Measurements from ENCODE around the gene SDR39U1. TPM values are rescaled to one million over a fixed set of nuclear protein-coding genes. Genes with fewer than 3 reads are reported as not detected.
"Not testable (repeated sequence)": the region's sequence is repeated elsewhere in the genome, so short reads cannot be mapped to it uniquely, and the experiment has no call there.

Gene SDR39U1
- total RNA-seq, 1 donor from 2014 or later, result 43.9 TPM

- intact Hi-C loops (cut with DNase I); ATAC-seq; DNase-seq (ENCODE audit: low spot score): not testable (repeated sequence)
Observed at GRCh38 chr14:24450828-24451227, 8.3 kb upstream of the SDR39U1 start.

GRCh38 chr14:24443053-24443665, 583 bp upstream of the SDR39U1 start:
- ATAC-seq, result no peak
- intact Hi-C loops (cut with DNase I), result no loop called here
- no peak for DNase-seq (ENCODE audit: low spot score)

GRCh38 chr14:24441904-24442239, 704 bp downstream of the SDR39U1 start:
- intact Hi-C loops (cut with DNase I), result no loop called here

GRCh38 chr14:24441485-24441884, 1.1 kb downstream of the SDR39U1 start:
- intact Hi-C loops (cut with DNase I), result no loop called here
- no peak for DNase-seq (ENCODE audit: low spot score)
- ATAC-seq, result no peak

More at GRCh38 chr14:24441904-24442239, 704 bp downstream of the SDR39U1 start:
- ATAC-seq, result no peak
- DNase-seq (ENCODE audit: low spot score), result no peak

- no peak for ATAC-seq
- intact Hi-C loops (cut with DNase I), result no loop called here
- no peak for DNase-seq (ENCODE audit: low spot score)
Observed at GRCh38 chr14:24440606-24441399, 1.8 kb downstream of the SDR39U1 start.

GRCh38 chr14:24439830-24440605, 2.6 kb downstream of the SDR39U1 start:
- intact Hi-C loops (cut with DNase I), result loop anchor here (5.0 to 10.0 kb wide), 2 partner anchors 195 to 1847 kb away; partner anchors contain the start of gene TINF2
- ATAC-seq (no peak), DNase-seq (ENCODE audit: low spot score) (no peak)

GRCh38 chr14:24439257-24439656, 3.3 kb downstream of the SDR39U1 start:
- DNase-seq (ENCODE audit: low spot score) (no peak), ATAC-seq (no peak)
- intact Hi-C loops (cut with DNase I), result loop anchor here (5.0 to 10.0 kb wide), 2 partner anchors 194 to 1848 kb away; partner anchors contain the start of gene TINF2

- intact Hi-C loops (cut with DNase I), result loop anchor here (5.0 to 10.0 kb wide), 2 partner anchors 194 to 1849 kb away; partner anchors contain the start of gene TINF2
- DNase-seq (ENCODE audit: low spot score) (no peak), ATAC-seq (no peak)
Observed at GRCh38 chr14:24438223-24439097, 4.1 kb downstream of the SDR39U1 start.

- DNase-seq (ENCODE audit: low spot score), result no peak
- intact Hi-C loops (cut with DNase I), result loop anchor here (5.0 to 10.0 kb wide), 2 partner anchors 193 to 1850 kb away; partner anchors contain the start of gene TINF2
- no peak for ATAC-seq
Observed at GRCh38 chr14:24437736-24438067, 4.9 kb downstream of the SDR39U1 start.

GRCh38 chr14:24437020-24437735, 5.4 kb downstream of the SDR39U1 start:
- intact Hi-C loops (cut with DNase I), result loop anchor here (5.0 to 10.0 kb wide), 2 partner anchors 192 to 1850 kb away; partner anchors contain the start of gene TINF2
- DNase-seq (ENCODE audit: low spot score), result no peak
- no peak for ATAC-seq

GRCh38 chr14:24436355-24437019, 6.1 kb downstream of the SDR39U1 start:
- intact Hi-C loops (cut with DNase I), result loop anchor here (5.0 to 10.0 kb wide), 2 partner anchors 192 to 1851 kb away; partner anchors contain the start of gene TINF2
- peak; percentile 56 for DNase-seq (ENCODE audit: low spot score)
- peak; percentile 55 for ATAC-seq

- no peak for ATAC-seq
- intact Hi-C loops (cut with DNase I), result loop anchor here (5.0 to 10.0 kb wide), 2 partner anchors 191 to 1851 kb away; partner anchors contain the start of gene TINF2
- DNase-seq (ENCODE audit: low spot score), result no peak
Observed at GRCh38 chr14:24435998-24436354, 6.6 kb downstream of the SDR39U1 start.

- DNase-seq (ENCODE audit: low spot score), result no peak
- intact Hi-C loops (cut with DNase I), result loop anchor here (5.0 to 10.0 kb wide), 2 partner anchors 190 to 1852 kb away; partner anchors contain the start of gene TINF2
- ATAC-seq, result no peak
Observed at GRCh38 chr14:24435192-24435810, 7.3 kb downstream of the SDR39U1 start.

- DNase-seq (ENCODE audit: low spot score) (no peak), ATAC-seq (no peak)
- intact Hi-C loops (cut with DNase I), result loop anchor here (5.0 to 10.0 kb wide), 4 partner anchors 67 to 1853 kb away; partner anchors contain the start of genes NFATC4 and TINF2
Observed at GRCh38 chr14:24434676-24435075, 7.9 kb downstream of the SDR39U1 start.

- intact Hi-C loops (cut with DNase I), result loop anchor here (5.0 to 10.0 kb wide), 3 partner anchors 67 to 189 kb away; partner anchors contain the start of genes NFATC4 and TINF2
- DNase-seq (ENCODE audit: low spot score), result no peak
- ATAC-seq, result no peak
Observed at GRCh38 chr14:24434036-24434435, 8.5 kb downstream of the SDR39U1 start.

GRCh38 chr14:24432259-24433131, 10.1 kb downstream of the SDR39U1 start:
- intact Hi-C loops (cut with DNase I), result loop anchor here (5.0 to 10.0 kb wide), 3 partner anchors 65 to 188 kb away; partner anchors contain the start of genes NFATC4 and TINF2
- ATAC-seq, result no peak
- DNase-seq (ENCODE audit: low spot score), result no peak

Measured in sciatic nerve (tissue), 2 donors.